NCI-H345 (cell line): Measurements from ENCODE around the gene COL8A1.

ENCODE experiments used
- DNase-seq: peaks from one replicate; lab custom pipeline; 2025; lab: John Stamatoyannopoulos, UW

The COL8A1 gene

DNA sequence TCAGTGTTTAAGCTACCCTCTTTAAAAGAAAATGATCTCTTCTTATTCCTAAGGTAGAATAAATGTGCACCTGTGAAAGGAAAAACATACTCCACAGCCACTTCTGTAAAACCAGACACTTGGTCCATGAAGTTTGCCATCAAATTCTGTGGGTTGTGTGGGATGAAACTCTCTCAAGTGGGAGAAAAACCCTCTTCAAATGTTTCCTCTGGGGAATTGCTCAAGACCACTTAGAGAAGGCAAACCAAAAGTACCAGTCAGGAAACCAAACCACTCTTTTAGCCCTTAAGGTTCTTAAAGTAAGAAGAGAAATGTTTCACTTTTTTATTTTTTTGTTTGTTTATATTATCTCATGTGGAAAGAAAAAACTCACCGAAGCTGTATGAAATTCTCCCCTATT, 1.2 kb downstream of the COL8A1 start:
- DNase-seq = no peak

DNA sequence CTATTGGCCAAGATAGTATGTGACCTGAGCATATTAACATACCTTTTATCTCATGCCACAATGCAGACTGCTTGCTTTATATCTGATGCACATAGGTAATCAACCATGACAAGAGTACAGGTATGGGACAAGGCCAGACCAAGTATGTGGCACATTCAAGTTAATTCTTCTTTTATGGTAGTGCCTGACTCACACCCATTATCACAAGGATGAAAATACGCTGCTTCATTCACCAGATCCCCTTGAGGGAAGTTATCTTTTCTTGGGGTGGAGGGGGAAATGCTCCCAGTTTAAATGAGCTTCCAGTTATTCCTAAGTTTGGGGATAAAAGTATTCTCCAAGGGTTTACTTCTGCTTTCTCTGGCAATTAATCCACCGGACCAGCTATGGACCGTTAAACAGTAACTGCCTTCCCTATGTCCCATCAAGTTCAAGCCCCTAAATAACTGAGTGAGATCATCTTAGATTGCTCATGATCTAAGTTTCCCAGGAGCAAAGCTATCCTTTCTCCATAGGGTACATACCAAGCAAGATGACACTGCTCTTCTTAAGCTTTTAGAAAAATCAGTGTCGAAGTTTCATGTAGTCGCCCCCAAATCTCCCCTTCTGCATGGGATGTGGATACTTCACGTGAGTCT, 1.9 kb downstream of the COL8A1 start:
- no peak for DNase-seq

DNA sequence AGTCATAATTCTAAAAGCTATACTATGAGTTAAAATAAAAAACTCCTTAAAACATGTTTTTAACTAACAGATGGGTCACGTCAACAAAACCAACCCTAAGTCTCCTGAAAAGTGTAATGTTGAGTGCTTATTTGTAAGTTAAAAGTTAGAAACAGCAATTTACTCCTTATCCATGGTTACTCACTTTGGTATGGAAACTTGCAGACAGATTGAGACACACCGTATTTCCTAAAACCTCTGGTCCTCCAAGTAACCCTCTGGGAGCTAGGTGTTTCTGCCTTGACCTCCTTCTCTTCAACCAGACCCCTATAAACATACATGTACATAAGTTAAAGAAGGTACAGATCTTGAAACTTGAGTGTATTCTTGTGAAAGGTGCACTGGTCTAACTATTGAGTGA, 3.1 kb downstream of the COL8A1 start:
- no peak for DNase-seq

DNA sequence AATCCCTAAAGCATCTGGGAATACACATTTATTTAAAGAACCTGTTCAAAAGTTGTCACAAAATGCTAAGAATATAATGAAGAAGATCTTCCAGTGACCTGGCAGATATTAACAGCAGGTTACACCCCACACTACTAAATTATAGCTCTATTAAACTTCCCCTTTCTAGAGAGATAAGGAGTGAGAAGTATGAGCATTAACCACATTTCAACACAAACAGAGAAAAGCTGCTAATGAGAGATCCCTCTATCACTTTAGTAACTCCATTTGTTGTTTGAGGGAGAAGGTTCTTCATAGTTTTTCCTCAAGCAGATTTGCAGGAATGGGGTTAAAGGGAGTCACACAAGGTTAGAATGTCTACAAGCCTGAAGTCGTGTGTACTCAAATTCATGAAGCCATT, 3.6 kb downstream of the COL8A1 start:
- DNase-seq = no peak

- no peak for DNase-seq
These were observed 5.6 kb downstream of the COL8A1 start for GRCh38 chr3:99644017-99644416.

GRCh38 chr3:99644746-99645145, 6.4 kb downstream of the COL8A1 start:
- DNase-seq = no peak

DNA sequence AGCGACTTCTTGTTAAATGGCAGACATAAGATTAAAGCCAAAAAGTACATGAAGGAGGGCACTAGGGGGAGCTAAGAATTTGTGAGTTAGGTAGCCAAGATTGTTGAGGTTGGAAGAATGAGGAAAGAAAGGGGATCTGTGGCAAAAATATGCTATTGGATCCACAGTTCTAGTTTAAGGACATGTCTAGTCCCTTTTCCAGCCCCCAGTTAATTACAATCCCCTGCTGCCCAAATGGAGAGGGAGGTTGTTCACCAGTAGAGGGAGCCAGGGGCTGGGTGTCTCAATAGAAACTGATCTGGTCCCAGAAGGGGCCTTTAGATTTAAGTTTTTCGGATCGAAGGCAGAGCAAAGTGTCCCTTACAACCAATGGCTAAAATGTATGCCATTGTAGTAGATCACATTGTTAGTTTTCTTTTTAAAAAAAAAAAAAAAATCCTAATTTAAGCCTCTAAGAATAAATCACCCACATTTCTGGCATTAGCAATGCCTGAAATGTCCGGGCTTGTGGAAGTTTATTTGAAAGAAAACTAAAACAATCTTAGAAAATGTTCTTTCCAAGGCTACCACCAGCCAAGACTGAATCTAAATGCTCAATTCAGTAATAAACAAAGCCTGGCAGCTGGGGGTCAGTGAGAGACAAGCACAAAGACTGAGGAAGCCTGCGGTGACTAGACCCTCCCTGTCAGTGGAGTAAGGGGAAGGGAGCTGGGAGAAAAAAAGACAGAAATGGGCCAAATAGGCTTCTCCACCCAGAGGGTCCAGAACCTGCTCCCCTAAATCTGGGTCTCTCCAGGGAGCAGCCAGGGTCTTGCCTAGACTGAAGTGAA, 7.1 kb downstream of the COL8A1 start:
- no peak for DNase-seq

DNA sequence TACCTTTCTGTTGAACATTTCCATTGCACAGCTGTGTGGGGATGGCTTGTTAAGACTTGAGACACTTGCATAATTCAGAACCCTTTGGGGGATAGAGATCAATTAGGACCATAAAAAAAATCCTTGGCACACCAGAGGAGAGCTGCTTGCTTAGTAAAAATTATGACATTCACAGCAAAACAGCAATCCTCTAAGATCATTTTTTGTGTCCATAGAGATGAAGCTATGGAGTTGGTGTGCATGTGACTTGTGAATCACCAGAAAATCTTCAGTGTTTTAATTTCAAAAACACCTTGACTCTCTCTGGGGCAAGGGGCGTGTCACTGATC, 7.7 kb downstream of the COL8A1 start:
- no peak for DNase-seq

- DNase-seq = no peak
These were observed 8.7 kb downstream of the COL8A1 start for GRCh38 chr3:99647081-99647480.

GRCh38 chr3:99648101-99648500, 9.7 kb downstream of the COL8A1 start:
- no peak for DNase-seq

- no peak for DNase-seq
These were observed 10.1 kb downstream of the COL8A1 start for GRCh38 chr3:99648516-99648915.

- DNase-seq = no peak
These were observed 13.1 kb downstream of the COL8A1 start for GRCh38 chr3:99651531-99651930.

DNA sequence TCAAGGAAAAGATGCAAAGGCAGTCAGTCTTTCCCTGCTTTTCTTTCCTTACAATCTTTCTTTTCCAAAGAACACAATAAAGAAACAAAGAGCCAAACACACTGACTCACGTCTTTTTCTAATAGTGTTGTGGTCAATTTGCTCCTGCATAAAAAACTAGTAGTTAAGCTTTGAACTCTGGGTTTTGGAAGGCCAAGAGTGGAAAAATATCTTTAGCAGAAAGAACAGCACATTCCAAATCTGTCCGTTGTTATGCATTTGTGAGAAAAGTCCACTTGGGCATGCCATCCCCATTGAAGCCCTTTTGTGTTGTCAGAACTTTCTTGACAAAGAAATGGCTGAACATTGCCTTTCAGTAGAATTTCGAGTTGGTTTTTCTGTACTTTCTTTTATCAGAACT, 18.2 kb downstream of the COL8A1 start:
- no peak for DNase-seq

GRCh38 chr3:99658274-99658673, 19.9 kb downstream of the COL8A1 start:
- no peak for DNase-seq

- DNase-seq = no peak
These were observed 20.6 kb downstream of the COL8A1 start for GRCh38 chr3:99659032-99659431.

DNA sequence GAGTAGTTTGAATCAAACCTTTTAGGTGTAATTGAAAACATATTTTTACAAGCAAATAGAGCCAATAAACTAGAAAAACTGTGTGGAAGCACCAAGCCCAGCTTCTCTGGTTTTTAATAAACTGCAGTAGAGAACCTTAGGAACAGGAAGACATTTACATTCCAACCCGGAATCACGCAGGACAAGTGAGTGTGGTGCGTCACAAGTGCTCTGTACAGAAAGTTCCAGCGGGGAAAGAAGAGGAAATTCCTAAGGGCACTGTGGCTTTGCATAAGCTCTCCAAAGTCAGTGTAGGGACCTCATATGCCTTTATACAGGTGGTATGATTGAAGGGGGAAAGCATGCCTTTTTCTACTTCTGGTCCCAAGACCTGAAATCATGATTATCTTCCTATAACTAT, 21.6 kb downstream of the COL8A1 start:
- no peak for DNase-seq

- no peak for DNase-seq
These were observed 24.6 kb downstream of the COL8A1 start for GRCh38 chr3:99662838-99663570.

DNA sequence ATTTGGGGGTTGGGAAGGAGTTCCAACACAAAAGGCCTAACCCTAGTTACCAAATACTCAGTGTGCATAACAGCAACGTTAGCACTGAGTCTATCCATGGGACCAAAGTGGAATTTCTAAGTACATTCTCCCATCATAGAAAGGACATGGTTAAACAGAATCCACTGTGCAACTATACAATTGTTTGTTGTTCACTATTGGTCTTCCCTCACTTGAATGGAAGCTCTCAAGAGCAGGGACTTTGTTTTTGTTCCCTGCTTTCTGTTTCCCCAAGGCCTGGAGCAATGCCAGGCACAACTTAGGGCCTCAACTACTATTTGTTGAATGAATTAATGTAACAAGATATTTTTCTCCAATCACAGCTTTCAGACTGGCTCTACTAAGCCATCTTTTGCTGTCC, 25.6 kb downstream of the COL8A1 start:
- DNase-seq = no peak

DNA sequence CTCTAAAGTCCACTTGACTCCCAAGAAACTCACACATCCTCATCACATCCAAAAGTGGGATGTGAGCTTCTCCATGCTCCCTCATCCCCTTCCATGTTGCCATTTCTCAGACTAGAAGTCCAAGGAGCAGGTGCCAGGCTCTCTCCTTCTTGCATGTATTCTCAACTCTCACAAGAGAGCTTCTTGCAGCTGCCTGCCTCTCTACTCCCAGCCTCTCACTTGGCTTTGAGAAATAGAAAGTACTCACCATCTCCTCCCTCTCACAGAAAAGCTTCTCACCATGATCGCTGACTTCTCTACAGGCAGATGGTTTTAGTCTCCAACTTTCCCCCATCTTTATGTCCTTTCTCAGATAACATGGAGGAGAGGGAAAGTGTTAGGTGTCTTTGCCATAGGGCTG, 26.6 kb downstream of the COL8A1 start:
- DNase-seq = no peak

DNA sequence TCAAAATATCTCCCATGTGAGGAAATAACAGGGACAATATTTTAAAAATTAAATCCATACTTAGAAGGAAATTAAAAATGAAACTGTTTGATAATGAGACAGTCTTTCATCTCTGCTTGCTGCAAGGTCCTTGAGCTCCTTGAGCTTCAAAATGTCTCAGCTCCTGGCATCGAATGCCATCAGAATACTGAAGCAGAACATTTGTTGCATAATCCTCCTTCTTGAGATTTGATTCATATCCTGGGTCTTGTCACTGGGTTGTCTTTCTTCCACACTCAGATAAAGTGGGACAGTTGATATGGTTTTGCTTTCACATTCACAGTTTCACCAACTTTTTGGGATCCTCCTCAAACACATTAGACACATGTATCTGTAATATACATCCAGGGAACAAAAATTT, 27.8 kb downstream of the COL8A1 start:
- DNase-seq = no peak

GRCh38 chr3:99668044-99668443, 29.6 kb downstream of the COL8A1 start:
- no peak for DNase-seq

DNA sequence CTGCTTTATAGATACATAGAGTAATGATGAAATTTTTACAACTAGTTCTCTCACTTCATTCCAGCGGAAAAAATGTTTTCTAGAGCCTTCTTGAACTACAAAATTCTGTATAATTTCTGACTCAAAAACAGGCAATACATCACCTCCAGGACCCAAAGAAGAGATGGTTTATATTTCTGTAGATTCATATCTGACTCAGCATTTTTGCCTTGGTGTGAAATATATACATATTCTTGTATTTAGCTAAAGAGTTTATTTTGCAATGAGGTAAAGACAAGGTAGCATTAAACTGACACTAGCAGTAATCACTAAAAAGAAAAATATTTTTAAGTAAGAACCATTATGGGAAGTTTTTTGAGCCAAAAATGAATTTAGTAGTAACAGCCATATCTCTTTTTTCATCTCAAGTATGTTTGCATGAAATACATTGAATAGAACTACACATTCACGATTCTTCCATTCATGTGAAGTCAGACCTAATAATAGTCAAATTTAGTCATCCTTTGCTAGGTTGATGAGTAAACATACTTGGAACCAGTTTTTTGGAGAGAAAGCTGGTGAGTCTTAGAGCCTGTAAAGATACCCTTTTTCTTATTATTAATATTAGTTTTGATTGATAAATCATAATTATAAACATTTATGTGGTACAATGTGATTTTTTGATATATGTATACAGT, 31.6 kb downstream of the COL8A1 start:
- DNase-seq = no peak

GRCh38 chr3:99670556-99670950, 32.2 kb downstream of the COL8A1 start:
- no peak for DNase-seq
